Measurements from ENCODE around the gene KIF13A. TPM values are rescaled to one million over a fixed set of nuclear protein-coding genes. Genes with fewer than 3 reads are reported as not detected.

The KIF13A gene
- total RNA-seq, 1 donor from 2014 or later: 43.0 TPM

GRCh38 chr6:17724341-17724740 is 263.1 kb downstream of the KIF13A start:
- DNase-seq (ENCODE audit: low spot score): no peak

- no peak for DNase-seq (ENCODE audit: low spot score)
Measured at GRCh38 chr6:17721671-17722070, 265.8 kb downstream of the KIF13A start.

DNA sequence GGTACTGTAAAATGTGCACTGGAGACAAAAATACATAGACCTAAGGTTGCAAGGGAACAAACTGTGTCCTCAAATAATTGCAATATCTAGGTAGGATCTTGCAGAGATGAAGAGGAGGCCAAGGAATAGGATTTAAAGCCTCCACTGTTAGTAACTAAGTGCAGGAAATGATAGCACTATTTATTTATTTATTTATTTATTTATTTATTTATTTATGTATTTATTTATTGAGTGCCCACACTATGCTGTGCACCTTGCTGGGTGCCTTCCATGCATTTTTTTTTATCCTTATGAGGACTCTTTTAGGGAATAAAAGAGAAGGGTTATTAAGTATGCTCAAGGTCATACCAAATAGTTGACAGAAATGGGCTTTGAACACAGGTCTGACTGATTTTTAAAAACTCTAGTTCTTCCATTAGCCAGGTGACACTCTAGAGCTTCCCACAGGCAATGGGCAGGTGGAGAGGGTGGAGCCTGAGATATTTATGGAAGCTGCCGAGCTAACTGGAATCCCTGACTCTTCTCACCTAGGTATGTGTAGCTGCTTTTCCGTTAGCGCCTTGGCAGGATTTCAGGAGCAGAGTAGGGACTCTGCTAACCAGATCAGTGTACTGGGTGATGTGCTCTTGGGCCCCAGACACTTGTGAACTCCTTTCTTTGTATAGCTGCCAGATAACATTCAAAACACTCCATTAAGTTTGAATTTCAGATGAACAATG is 268.0 kb downstream of the KIF13A start:
- no peak for DNase-seq (ENCODE audit: low spot score)

- DNase-seq (ENCODE audit: low spot score): no peak
Measured at GRCh38 chr6:17716221-17716620, 271.2 kb downstream of the KIF13A start.

DNA sequence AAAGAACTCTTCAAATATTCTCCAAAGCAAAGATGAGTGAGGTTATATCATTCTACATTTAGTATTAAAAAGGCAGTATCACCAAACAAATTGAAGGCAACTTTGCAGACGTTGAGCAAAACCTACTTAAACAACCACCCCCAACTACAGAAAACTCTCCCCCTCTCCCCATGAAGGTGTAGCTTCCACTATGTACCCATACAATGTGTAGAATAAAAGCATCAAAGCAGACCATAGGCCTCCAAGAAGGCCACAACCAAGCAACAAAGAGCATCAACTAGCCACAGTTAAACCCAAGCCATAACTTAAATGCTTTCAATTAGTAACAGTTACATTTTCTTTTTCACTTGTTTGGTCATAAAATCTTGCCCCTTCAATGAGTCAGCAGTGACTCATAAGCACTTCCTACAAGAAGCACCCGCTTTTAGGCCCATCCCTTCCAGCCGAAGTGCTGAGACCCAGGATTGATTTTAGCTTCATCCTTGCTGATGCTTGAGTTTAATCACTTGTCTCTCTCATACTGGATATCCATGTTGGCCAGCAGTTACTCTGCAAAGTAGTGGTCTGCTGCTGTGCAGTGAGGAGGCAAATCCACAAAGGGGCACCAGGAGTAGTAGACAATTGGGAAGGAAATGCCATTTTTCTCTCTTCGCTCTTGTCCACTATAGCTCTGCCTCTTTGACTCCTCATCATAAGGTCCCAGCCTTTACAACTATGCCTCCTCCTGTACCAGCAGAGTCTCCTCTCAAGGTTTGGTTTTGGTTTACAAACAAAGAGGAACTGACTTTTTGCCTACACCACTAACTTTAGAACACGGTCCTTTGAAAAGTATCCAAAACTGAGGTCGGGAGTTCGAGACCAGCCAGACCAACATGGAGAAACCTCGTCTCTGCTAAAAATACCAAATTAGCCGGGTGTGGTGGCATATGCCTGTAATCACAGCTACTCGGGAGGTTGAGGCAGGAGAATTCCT is 272.3 kb downstream of the KIF13A start:
- DNase-seq (ENCODE audit: low spot score): no peak

GRCh38 chr6:17714177-17714576 is 273.3 kb downstream of the KIF13A start:
- DNase-seq (ENCODE audit: low spot score): no peak

DNA sequence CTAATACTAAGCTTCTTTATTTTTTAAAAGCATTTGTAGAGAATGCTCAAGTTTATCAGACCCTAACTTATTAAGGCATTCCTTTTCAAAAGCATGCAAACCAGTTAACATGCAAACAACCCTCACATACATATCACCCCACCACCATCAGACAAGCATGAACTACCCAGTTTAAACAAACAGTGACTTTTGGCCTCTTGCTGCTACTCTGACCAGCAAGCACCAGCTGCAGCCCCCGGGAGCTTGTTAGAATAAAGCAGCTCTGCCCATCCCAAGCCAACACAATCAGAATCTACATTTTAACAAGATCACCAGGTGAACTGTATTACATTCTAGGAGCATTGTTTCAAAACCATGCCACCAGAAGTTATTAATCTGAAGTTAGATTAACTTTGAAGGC is 274.9 kb downstream of the KIF13A start:
- no peak for DNase-seq (ENCODE audit: low spot score)

- DNase-seq (ENCODE audit: low spot score): no peak
Measured at GRCh38 chr6:17710331-17710730, 277.1 kb downstream of the KIF13A start.

DNA sequence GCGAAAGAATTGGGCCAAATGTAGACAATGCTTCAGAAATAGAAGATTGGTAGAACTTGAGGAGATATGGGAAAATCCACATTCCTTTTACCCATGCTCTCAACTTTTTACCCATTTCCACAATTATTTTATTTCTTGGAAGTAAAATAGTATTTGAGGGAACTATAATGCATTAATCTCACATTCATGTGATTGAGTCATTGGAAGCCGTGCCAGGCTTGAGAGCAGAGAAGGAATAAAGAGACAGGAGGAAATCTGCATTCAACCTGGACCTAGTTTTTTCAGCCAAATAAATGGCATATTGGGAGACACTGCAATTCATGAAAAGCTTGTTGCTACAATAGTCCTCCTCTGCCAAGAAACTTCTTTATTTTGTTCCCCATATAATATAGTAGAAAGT is 278.0 kb downstream of the KIF13A start:
- no peak for DNase-seq (ENCODE audit: low spot score)

Other genes starting within 250 kb of the KIF13A start
- gene NHLRC1, start 135.0 kb upstream of the KIF13A start, total RNA-seq: 1.9 TPM
- gene TPMT, start 167.4 kb upstream of the KIF13A start, total RNA-seq: 18.5 TPM
- gene KDM1B, start 167.8 kb upstream of the KIF13A start, total RNA-seq: 22.6 TPM